ENCODE results near the gene TEKTIP1. TPM values are rescaled to one million over a fixed set of nuclear protein-coding genes. Genes with fewer than 3 reads are reported as not detected.
A peak's percentile ranks its signal among the peaks of the same experiment; 100 is the strongest.

TEKTIP1 gene
- total RNA-seq, 1 donor from 2014 or later: 1.4 TPM

GRCh38 chr19:3519126-3519525, 19.8 kb upstream of the TEKTIP1 start:
- no peak for TF ChIP-seq CTCF (IDR thresholded peaks at IDR 0.05; ENCODE audit: unreplicated experiment)
- no peaks in the 10 kb centered on the region for H3K4me1 Mint-ChIP-seq (ENCODE audit: unreplicated experiment)
- H3K4me3 Mint-ChIP-seq (ENCODE audit: unreplicated experiment): no peak overlapping the region
- H3K9me3 Mint-ChIP-seq (ENCODE audit: unreplicated experiment): no peaks in the 10 kb centered on the region
- peaks cover 7% of the 10 kb centered on the region for H3K27me3 Mint-ChIP-seq (ENCODE audit: unreplicated experiment)
- H3K36me3 Mint-ChIP-seq (ENCODE audit: low read depth, unreplicated experiment): peaks cover 5% of the 10 kb centered on the region
- DNase-seq (ENCODE audit: low spot score): no peak
- H3K27ac Mint-ChIP-seq (ENCODE audit: unreplicated experiment): no peak overlapping the region

GRCh38 chr19:3520166-3521103, 18.5 kb upstream of the TEKTIP1 start:
- TF ChIP-seq CTCF (IDR thresholded peaks at IDR 0.05; ENCODE audit: unreplicated experiment): peak; percentile 17
- peaks cover 4% of the 10 kb centered on the region for H3K27me3 Mint-ChIP-seq (ENCODE audit: unreplicated experiment)
- H3K4me1 Mint-ChIP-seq (ENCODE audit: unreplicated experiment): no peaks in the 10 kb centered on the region
- H3K27ac Mint-ChIP-seq (ENCODE audit: unreplicated experiment): peak overlapping the region; percentile 5
- no peak for DNase-seq (ENCODE audit: low spot score)
- H3K4me3 Mint-ChIP-seq (ENCODE audit: unreplicated experiment): peak overlapping the region; percentile 28
- peaks cover 3% of the 10 kb centered on the region for H3K36me3 Mint-ChIP-seq (ENCODE audit: low read depth, unreplicated experiment)
- no peaks in the 10 kb centered on the region for H3K9me3 Mint-ChIP-seq (ENCODE audit: unreplicated experiment)

GRCh38 chr19:3521104-3521445, 17.9 kb upstream of the TEKTIP1 start:
- H3K36me3 Mint-ChIP-seq (ENCODE audit: low read depth, unreplicated experiment): peaks cover 3% of the 10 kb centered on the region
- DNase-seq (ENCODE audit: low spot score): no peak
- peak overlapping the region; percentile 5 for H3K27ac Mint-ChIP-seq (ENCODE audit: unreplicated experiment)
- peaks cover 4% of the 10 kb centered on the region for H3K27me3 Mint-ChIP-seq (ENCODE audit: unreplicated experiment)
- no peaks in the 10 kb centered on the region for H3K4me1 Mint-ChIP-seq (ENCODE audit: unreplicated experiment)
- no peaks in the 10 kb centered on the region for H3K9me3 Mint-ChIP-seq (ENCODE audit: unreplicated experiment)
- peak overlapping the region; percentile 28 for H3K4me3 Mint-ChIP-seq (ENCODE audit: unreplicated experiment)
- TF ChIP-seq CTCF (IDR thresholded peaks at IDR 0.05; ENCODE audit: unreplicated experiment): no peak

GRCh38 chr19:3522421-3523360, 16.3 kb upstream of the TEKTIP1 start:
- no peak overlapping the region for H3K27ac Mint-ChIP-seq (ENCODE audit: unreplicated experiment)
- no peaks in the 10 kb centered on the region for H3K4me1 Mint-ChIP-seq (ENCODE audit: unreplicated experiment)
- H3K4me3 Mint-ChIP-seq (ENCODE audit: unreplicated experiment): no peak overlapping the region
- no peak for TF ChIP-seq CTCF (IDR thresholded peaks at IDR 0.05; ENCODE audit: unreplicated experiment)
- H3K27me3 Mint-ChIP-seq (ENCODE audit: unreplicated experiment): peaks cover 7% of the 10 kb centered on the region
- H3K9me3 Mint-ChIP-seq (ENCODE audit: unreplicated experiment): no peaks in the 10 kb centered on the region
- DNase-seq (ENCODE audit: low spot score): no peak
- peaks cover 3% of the 10 kb centered on the region for H3K36me3 Mint-ChIP-seq (ENCODE audit: low read depth, unreplicated experiment)
